Medulla oblongata (tissue), 1 donor: ENCODE data around the gene NAA16.
"Not testable (repeated sequence)": the region's sequence is repeated elsewhere in the genome, so short reads cannot be mapped to it uniquely, and the experiment has no call there.

Source experiments
- DNase-seq: peaks from one replicate; pipeline ENCODE4 v3.0.0-alpha.2; 2015; ENCODE audit errors: extremely low spot score

The NAA16 gene

GRCh38 chr13:41354416-41354815 lies 43.3 kb downstream of the NAA16 start:
- DNase-seq = no peak

- DNase-seq = not testable (repeated sequence)
Measured at GRCh38 chr13:41356385-41356648, 45.2 kb downstream of the NAA16 start.

GRCh38 chr13:41356786-41357185 lies 45.7 kb downstream of the NAA16 start:
- DNase-seq = no peak

GRCh38 chr13:41361491-41361890 lies 50.4 kb downstream of the NAA16 start:
- no peak for DNase-seq

GRCh38 chr13:41364043-41364442 lies 53.0 kb downstream of the NAA16 start:
- no peak for DNase-seq

DNA sequence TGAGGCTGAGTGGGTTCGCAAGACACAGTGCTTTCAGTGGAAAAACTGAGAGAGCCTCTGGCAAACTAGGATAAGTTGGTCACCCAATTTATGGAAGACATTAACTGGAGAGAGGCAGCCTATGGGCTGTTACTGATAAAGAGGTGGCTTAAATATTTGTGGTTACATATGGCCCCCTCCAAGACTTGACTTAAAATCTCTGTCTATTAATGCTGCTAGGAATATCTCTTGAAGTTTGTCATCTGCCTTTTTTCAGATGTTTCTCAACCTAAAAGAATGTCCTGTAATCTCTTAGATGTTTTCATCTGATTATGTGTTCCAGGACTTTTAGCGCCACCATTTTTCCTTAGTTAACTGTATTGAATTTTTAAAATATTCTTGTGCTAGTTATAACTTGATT lies 54.6 kb downstream of the NAA16 start:
- DNase-seq = no peak

DNA sequence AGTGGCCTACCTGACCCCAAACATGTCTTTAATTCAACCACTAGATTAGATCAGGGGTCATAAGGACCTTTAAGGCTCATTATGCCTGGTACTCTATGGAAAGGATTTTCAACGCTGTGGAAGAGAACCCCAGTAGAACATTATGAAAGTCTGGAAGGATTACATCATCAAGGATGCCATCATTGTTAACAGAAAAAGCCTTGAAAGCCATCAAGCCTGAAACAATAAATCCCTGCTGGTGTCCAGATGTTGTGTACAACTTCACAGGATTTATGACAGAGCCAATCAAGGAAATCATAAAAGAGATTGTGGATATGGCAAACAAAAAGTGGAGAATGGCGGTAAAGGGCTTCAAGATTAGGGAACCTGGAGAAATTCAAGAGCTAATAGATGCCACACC lies 59.7 kb downstream of the NAA16 start:
- DNase-seq = no peak

- DNase-seq = no peak
Measured at GRCh38 chr13:41377446-41377845, 66.4 kb downstream of the NAA16 start.

GRCh38 chr13:41382431-41382830 lies 71.4 kb downstream of the NAA16 start:
- no peak for DNase-seq

DNA sequence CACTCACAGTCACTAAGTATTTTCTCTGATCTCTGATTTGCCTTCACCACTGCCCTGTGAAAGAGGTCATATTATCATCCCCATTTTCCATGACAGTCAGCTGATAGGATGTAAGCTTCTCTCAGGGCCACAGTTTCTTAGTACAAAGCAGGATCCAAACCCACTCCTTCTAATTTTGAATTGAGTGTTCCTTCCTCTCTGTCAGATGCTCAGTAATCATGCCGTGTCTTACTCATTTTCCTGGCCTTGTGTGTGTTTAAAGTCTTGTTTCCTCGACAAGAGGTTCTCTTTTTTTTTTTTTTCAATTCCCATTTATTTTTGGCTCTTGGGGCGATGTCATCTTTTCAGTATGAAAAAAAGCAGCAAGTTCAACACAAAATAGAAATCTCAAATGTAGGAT lies 72.3 kb downstream of the NAA16 start:
- no peak for DNase-seq

- no peak for DNase-seq
Measured at GRCh38 chr13:41384749-41385503, 73.9 kb downstream of the NAA16 start.

DNA sequence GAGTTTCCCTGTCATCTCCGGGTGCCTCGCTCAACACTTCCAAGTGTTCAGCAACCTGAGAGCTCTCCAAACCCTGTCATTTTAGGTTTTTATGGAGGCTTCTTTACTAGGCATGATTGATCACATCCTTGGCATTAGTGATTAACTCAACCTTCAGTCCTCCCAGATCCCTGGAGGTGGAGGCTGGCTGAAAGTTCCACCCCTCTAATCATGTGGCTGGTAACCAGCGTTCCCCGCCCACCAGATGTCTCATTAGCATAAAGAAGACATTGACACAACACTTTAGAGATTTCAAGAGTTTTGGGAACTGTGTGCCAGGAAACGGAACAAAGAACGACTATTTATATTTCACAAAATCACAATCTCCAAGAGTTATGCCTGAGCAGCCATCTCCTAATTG lies 75.1 kb downstream of the NAA16 start:
- no peak for DNase-seq

DNA sequence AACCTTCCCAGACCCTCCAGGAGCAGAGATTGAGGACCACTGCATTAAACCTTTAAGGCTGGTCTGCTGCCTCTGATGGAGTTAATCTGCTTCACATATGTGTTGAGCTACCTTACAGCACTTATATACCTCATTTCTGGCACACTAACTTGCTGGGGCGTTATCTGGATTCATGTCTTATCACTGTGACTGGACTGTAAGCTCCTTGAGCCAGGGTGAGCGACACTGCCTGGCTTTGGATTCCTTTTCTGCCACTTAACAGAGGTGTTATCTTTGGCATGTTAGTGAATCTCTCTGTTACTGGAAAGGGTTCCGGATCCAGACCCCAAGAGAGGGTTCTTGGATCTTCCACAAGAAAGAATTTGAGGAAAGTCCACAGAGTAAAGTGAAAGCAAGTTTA lies 76.5 kb downstream of the NAA16 start:
- DNase-seq = no peak

- no peak for DNase-seq
Measured at GRCh38 chr13:41388143-41388881, 77.2 kb downstream of the NAA16 start.

DNA sequence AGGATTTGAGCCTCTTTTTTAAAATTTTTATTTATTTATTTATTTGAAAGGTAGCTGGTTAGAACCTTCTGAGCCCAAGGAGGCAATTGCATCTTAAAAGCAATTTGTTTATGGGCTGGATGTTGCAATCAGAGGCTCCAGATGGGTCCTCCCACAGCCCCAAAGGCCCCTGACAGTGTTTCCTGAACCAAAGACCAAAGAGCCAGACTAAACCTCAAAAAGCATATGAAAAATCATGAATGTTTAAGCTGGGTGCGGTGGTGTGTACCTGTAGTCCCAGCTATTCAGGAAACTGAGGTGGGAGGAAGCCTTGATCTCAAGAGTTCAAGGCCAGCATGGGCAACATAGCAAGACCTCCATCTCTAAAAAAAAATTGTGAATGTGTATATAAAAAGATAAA lies 78.5 kb downstream of the NAA16 start:
- DNase-seq = no peak

- no peak for DNase-seq
Measured at GRCh38 chr13:41394166-41394565, 83.1 kb downstream of the NAA16 start.

GRCh38 chr13:41398494-41399170 lies 87.6 kb downstream of the NAA16 start:
- DNase-seq = no peak

- no peak for DNase-seq
Measured at GRCh38 chr13:41401366-41401765, 90.3 kb downstream of the NAA16 start.

- DNase-seq = no peak
Measured at GRCh38 chr13:41402691-41403511, 91.8 kb downstream of the NAA16 start.

- DNase-seq = no peak
Measured at GRCh38 chr13:41403983-41404382, 92.9 kb downstream of the NAA16 start.

GRCh38 chr13:41405367-41405766 lies 94.3 kb downstream of the NAA16 start:
- no peak for DNase-seq

GRCh38 chr13:41407380-41407779 lies 96.3 kb downstream of the NAA16 start:
- no peak for DNase-seq
